HG02610 (cell line): ENCODE results near the gene PREB.
"Not testable (repeated sequence)": the region's sequence is repeated elsewhere in the genome, so short reads cannot be mapped to it uniquely, and the experiment has no call there.

Experiments used
- ATAC-seq: cut with Tn5 transposase; IDR thresholded peaks from one replicate; pipeline ENCODE4 v1.9.1; 2021; ENCODE audit warnings: mild to moderate bottlenecking, moderate library complexity; ENCODE audit not compliant: unreplicated experiment

Gene PREB

DNA sequence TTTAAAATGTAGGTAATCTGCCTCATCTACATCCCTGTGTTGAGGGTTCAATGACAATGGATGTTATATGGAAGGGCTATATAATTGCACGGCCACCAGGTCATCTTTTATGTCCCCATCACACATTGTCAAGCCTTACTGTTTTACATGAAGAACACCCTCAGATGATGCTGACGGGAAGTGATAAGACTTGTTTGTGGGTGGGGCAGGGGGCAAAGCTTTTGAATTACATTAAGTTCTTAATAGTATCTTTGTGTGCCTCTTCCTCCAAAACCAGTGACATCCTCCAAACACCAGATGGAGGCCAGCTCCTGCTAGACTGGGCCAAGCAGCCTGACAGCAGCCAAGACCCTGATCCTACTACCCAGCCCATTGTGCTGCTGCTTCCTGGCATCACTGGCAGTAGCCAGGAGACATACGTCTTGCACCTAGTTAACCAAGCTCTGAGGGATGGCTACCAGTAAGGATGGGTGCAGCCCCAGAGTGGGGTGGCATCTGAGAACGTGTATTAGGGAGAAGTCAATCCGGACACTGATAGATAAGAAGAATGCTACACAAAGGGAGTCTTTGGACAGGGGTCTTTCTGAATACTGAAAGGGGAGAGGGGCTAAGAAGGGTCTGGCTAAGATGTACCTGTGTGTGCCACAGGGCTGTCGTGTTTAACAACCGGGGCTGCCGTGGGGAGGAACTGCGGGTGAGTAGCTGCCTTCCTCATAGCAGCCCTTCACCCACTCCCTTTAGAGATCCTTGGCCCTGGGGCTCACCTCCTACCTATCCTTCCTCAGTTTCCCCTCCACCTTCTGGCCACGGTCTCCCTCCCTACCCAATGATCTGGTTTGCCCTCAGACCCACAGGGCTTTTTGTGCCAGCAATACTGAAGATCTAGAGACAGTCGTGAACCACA lies 5.5 kb downstream of the PREB start:
- ATAC-seq, result no peak

DNA sequence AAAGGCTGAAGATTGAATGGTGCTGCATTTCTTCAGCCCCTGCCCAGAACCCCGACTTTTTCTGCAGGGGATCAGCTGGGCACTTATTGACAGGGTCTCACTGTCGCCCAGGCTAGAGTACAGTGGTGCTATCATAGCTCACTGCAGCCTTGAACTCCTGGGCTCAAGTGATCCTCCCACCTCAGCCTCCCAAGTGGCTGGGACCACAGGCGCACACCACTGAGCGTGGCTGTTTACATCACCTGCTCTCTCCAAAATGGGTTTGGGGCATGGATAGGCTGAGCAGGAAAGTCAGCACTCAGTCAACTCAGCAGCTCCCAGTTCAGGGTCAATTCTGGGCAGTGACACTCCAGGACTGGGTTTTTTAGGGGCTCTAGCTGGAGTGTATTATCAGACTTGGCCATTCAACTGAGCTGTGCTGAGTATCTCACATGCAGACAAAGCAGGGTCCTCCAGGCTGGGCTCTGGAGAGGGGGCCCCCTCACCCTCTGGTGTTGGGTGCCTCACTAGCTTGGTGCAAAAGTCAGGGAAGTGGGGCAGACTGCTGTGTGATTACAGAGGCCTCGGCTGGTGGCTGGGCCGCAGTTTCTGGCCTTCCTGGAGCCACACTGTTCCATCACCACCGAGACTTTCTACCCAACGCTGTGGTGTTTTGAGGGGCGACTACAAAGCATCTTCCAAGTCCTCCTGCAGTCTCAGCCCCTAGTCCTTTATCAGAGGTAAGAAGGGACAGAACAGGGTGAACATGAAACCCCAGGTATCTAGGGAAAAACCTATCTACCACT lies 6.4 kb downstream of the PREB start:
- ATAC-seq, result no peak

DNA sequence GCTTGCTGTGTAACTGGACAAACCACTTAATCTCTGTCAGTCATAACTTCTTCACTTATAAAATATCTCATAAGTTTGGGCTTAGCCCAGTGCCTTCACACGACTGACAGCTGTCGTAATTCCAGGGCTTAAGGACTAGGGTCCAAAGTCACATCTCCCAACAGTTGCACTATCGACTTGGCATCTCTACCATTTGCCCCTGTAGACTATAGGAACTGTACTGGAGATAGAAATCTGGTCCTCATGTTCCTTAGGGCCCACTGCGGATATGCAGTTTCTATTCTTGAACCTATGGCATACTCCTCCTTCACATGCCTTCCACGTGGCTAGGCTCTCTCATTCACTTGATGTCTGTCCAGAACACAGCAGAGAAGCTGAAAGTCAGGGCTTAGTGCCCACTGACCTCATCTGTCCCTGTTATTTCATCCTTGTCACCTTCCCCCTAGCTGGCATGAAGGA lies 8.2 kb downstream of the PREB start:
- ATAC-seq, result no peak

DNA sequence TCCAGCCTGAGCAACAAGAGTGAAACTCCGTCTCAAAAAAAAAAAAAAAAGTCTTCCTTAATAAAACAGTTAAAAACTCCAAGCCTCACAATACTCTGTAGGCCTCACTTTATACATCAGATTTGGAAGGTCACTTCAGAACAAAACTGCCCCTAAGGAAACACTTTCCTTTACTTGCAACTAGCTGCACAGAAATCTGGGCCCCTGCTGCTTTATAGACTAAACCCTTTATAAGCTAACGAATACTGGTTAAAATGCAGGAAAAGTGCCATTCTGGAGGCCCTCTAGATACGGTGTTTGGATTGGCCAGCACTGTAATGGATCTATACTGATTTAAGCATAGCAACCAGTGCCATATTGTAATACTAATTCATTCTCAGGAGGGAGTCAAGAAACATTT lies 9.3 kb downstream of the PREB start:
- no peak for ATAC-seq

DNA sequence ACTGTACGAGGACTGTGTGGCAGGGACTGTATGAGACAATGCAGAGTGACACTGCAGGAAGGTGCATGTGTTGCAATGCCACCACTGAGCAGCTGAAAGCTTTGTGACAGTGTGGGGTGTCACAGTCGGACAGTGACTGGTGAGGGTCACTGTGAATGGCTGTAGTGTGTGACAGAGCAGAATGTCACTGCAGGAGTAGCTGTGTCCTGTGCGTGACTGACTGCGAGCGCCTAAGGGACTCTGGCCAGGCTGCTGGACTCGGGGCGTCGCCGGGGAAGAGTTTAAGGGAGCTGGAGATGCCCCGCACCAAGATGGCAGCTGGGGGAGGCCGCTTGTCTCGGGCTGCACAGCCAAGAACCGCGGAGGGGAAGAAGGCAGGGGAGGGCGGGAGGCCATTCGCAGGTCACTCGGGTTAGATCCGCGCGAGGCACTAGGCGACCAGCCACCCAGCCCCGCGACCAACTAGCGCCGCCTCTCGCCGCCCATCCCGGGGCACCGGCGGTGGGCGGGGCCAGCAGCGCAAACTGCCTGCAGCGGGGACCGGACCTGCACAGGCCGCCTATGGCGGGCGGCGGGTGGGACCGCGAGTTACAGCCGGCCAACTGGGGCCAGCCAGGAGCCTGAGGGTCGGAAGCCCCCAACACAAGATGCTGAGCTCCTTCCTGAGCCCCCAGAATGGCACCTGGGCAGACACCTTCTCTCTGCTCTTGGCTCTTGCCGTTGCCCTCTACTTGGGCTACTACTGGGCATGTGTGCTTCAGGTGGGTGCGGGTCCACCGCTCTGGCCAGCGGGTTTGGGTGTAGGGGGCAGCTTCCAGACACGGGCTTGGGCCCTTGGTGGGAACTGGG lies 10.9 kb downstream of the PREB start, which contains the start of gene ABHD1:
Gene ABHD1, plus strand, starts transcription at position 514 of the 849 bp plus-strand sequence. Its CDS starts 134 bp downstream, at position 648.
- ATAC-seq, result peak; percentile 66

DNA sequence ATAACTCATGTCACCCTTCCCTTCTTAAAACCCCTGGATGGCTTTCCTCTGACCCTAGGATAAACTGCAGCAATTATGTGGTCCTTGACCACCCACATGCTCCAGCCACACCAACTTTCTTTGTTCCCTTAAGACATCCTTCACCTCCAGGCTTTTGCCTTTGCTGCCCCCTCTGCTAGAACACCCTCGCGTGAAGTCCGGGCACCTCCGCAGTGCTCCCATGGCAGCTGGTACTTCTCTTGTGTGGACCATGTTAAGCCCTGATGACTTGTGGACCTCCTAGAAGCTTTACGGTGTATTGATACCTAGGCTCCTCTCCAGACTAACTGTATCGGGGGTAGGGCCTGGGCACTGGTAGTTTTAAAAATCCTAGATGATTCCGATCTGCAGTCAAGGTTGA lies 11.6 kb downstream of the PREB start:
- ATAC-seq, result no peak

GRCh38 chr2:27121906-27122305 lies 12.5 kb downstream of the PREB start:
- no peak for ATAC-seq

DNA sequence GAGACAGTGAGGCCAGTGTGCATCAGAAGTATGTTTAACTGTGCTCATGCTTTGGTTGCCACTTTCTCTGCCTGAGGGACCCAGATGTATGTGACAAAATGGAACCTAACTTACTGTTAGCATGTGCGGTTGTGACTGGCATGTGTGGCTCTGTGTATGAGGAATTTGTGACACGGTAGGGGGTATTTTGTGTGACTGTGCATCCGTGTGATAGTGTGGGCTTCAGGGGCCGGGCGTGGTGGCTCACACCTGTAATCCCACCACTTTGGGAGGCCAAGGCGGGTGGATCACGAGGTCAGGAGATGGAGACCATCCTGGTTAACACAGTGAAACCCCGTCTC lies 15.1 kb downstream of the PREB start:
- ATAC-seq, result not testable (repeated sequence)

- ATAC-seq, result no peak
These were observed 15.7 kb downstream of the PREB start, which contains the start of gene CGREF1 for GRCh38 chr2:27118525-27119329. Gene CGREF1, minus strand, starts transcription at chr2:27119128. Its CDS starts 14,762 bp downstream, at chr2:27104366.

DNA sequence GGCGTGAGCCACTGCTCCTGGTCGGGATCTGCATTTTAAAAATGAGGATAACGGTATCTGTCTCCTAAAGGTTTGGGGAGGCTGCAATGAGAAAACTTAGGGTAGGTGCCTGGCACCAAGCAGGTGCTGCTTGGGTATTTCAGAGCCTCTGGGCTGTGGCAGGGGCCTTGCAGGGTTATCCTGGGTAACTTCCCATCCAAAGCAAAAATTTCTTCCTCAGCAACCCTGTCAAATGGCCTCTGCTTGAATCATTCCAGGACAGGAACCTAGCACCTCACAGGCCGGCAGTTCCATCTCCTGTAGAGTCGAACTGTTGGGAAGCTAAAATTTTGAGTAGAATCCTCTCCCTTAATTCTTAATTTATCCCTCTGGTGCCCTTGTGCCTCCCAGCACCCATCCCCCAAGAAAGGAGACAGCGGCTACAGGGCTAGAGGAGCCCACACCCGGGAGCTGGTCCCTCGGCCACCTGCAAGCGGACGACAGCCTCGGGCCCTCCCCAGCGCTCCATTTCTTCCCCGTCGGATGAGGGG lies 16.4 kb downstream of the PREB start:
- ATAC-seq, result no peak

GRCh38 chr2:27115519-27115918 lies 18.9 kb downstream of the PREB start:
- ATAC-seq, result no peak

DNA sequence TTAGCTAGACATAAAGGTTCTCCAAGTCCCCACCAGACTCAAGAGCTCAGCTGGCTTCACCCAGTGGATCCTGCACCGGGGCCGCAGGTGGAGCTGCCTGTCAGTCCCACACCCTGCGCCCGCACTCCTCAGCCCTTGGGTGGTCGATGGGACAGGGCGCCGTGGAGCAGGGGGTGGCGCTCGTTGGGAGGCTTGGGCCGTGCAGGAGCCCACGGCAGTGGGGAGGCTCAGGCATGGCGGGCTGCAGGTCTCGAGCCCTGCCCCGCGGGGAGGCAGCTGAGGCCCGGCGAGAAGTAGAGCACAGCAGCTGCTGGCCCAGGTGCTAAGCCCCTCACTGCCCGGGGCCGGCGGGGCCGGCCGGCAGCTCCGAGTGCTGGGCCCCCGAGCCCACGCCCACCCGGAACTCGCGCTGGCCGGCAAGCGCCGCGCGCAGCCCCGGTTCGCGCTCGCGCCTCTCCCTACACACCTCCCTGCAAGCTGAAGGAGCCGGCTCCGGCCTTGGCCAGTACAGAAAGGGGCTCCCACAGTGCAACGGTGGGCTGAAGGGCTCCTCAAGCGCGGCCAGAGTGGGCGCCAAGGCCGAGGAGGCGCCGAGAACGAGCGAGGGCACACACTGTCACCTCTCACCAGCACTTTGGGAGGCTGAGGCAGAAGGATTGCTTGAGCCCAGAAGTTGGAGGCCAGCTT lies 22.9 kb downstream of the PREB start:
- ATAC-seq, result not testable (repeated sequence)

- not testable (repeated sequence) for ATAC-seq
These were observed 23.7 kb downstream of the PREB start for GRCh38 chr2:27110603-27111352.

- ATAC-seq, result no peak
These were observed 25.4 kb downstream of the PREB start for GRCh38 chr2:27109083-27109482.

GRCh38 chr2:27108221-27108620 lies 26.2 kb downstream of the PREB start:
- no peak for ATAC-seq

DNA sequence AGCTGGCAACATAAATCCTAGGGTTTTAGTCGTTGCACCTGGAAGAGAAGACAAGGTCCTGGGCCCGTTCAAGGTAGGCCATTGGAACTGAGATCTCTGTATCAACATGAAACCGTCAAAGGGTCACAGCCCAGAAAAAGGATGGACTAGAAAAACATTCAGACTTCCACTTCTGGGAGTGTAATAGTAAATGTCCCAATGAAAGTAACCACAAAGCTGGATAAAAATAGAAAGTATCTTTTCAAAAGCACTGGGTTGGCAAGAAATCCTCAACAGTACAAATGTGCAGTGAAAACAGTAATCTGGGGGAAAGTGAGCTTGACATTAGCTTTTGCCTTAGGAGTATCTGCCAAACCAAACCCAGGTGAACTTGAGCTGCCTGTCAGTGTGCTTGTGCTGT lies 28.5 kb downstream of the PREB start:
- ATAC-seq, result no peak

GRCh38 chr2:27102329-27102728 lies 32.1 kb downstream of the PREB start:
- no peak for ATAC-seq

- ATAC-seq, result no peak
These were observed 34.4 kb downstream of the PREB start for GRCh38 chr2:27100036-27100435.
